A673 (cell line): ENCODE results near the gene MRPL47.

Source experiments
- EZH2 ChIP-seq: fragments of 200-600 bp; sonication (generic); IDR thresholded peaks from 2 replicates; pipeline ENCODE4 v1.6.1; 2017; ENCODE audit warnings: borderline replicate concordance, low read depth, mild to moderate bottlenecking, mixed read lengths, antibody characterized with exemption, low read length; ENCODE audit not compliant: poor library complexity, severe bottlenecking
- TF ChIP-seq, protein P1 (sequence below): fragments of 300-800, 200-600 bp; sonication (generic); conservative IDR thresholded peaks from 2 replicates; pipeline ENCODE4 v1.5.1; 2017; ENCODE audit warnings: low read depth, mild to moderate bottlenecking, antibody characterized with exemption, low read length, moderate library complexity, mixed read lengths

DNA sequence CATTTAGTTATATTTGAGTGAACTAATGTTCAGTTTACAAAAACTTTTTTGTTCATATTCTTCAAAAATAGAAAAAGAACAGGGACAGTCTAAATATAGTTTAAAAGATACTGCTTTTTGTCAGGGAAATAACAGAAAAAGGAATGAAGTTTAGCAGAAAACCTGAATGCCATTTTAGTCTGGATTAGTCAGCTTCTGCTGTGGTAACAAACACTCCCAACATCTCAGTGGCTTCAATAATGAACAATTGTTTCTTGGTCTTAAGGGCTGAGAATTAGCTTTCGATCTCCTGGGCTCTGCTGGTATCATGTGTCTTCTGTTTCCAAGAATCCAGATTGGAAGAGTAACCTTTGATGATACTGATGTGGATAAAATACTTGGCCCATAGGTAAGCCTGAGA is 36.0 kb upstream of the MRPL47 start:
- TF ChIP-seq, protein P1, sequence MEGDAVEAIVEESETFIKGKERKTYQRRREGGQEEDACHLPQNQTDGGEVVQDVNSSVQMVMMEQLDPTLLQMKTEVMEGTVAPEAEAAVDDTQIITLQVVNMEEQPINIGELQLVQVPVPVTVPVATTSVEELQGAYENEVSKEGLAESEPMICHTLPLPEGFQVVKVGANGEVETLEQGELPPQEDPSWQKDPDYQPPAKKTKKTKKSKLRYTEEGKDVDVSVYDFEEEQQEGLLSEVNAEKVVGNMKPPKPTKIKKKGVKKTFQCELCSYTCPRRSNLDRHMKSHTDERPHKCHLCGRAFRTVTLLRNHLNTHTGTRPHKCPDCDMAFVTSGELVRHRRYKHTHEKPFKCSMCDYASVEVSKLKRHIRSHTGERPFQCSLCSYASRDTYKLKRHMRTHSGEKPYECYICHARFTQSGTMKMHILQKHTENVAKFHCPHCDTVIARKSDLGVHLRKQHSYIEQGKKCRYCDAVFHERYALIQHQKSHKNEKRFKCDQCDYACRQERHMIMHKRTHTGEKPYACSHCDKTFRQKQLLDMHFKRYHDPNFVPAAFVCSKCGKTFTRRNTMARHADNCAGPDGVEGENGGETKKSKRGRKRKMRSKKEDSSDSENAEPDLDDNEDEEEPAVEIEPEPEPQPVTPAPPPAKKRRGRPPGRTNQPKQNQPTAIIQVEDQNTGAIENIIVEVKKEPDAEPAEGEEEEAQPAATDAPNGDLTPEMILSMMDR = no peak
- TF ChIP-seq EZH2 = no peak
